Left lung (tissue), 10 donors: Measurements from ENCODE around the gene PITPNM3. TPM values are rescaled to one million over a fixed set of nuclear protein-coding genes. Genes with fewer than 3 reads are reported as not detected.
A peak's percentile ranks its signal among the peaks of the same experiment; 100 is the strongest.

Source experiments
- ATAC-seq: fragments of 200-7000 bp; cut with Tn5 transposase; one replicate; pipeline ENCODE4 v1.9.1; 2020; ENCODE audit warnings: moderate library complexity
- DNase-seq, 4 donors: peaks; one replicate each; pipeline ENCODE4 v3.0.0-alpha.2; 2013 to 2020
- H3K27ac ChIP-seq, 2 donors: fragments of 200-600 bp; sonication (generic) in 1 of 2; one replicate each; pipeline versions ENCODE4 v1.5.0 to v1.8.0; 2020 to 2021
- H3K27me3 ChIP-seq, 2 donors: fragments of 200-600 bp; sonication (generic) in 1 of 2; one replicate each; pipeline versions ENCODE4 v1.5.0 to v1.8.0; 2020 to 2021
- H3K36me3 ChIP-seq, 2 donors: fragments of 200-600 bp; sonication (generic) in 1 of 2; one replicate each; pipeline versions ENCODE4 v1.5.0 to v1.8.0; 2020 to 2021
- H3K4me1 ChIP-seq, 2 donors: fragments of 200-600 bp; one replicate each; pipeline ENCODE4 v1.8.0; 2021
- H3K4me3 ChIP-seq, 2 donors: fragments of 200-600 bp; sonication (generic) in 1 of 2; one replicate each; pipeline versions ENCODE4 v1.5.0 to v1.8.0; 2020 to 2021; ENCODE audit warnings: mild to moderate bottlenecking in 1 of 2
- H3K9me3 ChIP-seq, 2 donors: fragments of 200-600 bp; sonication (generic) in 1 of 2; one replicate each; pipeline versions ENCODE4 v1.5.0 to v1.8.0; 2020 to 2021
- intact Hi-C, 2 donors: fragments of 100-400 bp; cut with DNase I; formaldehyde crosslinking; loops; one replicate each; pipeline versions ENCODE4 v1.11.2 to v1.14.2; 2022
- polyA plus RNA-seq, 6 donors: library from polyadenylated mRNA; unstranded; fragments of 120-200 nt; gene quantifications; one replicate each; pipeline ENCODE4 v1.2.1, GENCODE V29; 2013; ENCODE audit not compliant: insufficient read length in 6 of 6
- total RNA-seq, 2 donors: library from RNA; stranded (reverse); fragmentation: NEBNext Ultra II Directional; extraction: Animal tissue kit (Norgen Biotek cat#: 25700); gene quantifications; one replicate each; pipeline ENCODE4 v1.2.1, GENCODE V29; 2021
- TF ChIP-seq, protein P1 (sequence below), 2 donors: fragments of 200-600 bp; sonication (generic) in 1 of 2; IDR thresholded peaks; one replicate each; pipeline versions ENCODE4 v1.5.0 to v1.8.0; 2021; ENCODE audit warnings: antibody characterized with exemption in 2 of 2
- donor health status: DM: no; HTN: yes; CAD: no.
- donor health status: DM: no; HTN: no; CAD: no.

PITPNM3 gene
- total and polyA plus RNA-seq, 8 donors, result 3.6 to 13.8 (median 5.8) TPM

DNA sequence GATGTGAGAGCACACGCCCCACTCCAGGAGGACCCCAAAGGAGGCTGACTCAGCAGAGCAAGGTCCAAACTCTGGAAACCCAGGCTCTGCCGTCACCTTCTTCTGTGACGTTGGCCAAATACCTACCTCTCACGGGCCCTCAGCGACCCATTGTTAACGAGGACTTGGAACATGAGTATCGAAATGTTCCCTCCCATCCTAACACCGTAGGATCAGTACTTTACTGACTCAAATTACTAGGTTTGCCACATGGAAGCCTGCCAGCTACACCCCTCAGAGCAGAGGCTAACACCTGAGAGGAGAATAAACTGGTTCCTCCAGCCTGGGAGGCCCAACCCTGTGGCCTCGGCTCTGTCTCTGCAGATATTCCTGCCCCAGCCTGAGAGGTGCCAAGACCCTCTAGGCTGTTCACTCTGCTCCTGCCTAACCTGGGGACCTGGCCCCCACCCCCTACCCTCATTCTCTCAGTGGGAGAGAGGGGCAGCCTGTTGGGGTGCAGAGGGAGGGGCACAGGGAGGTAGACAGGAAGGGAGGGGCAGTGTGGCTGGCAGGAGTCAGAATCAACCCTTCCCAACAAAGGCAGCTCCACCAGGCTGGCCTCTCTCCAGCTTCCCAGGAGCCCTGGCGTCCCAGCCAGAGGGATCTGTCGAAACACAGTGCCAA is 4.4 kb downstream of the PITPNM3 start:
- Histone ChIP-seq H3K27ac (peak overlapping the region; percentile 71 to 72), H3K9me3 (no peaks in the 10 kb centered on the region), H3K36me3 (no peaks in the 10 kb centered on the region), H3K4me3 (no peak overlapping the region), H3K4me1 (peaks cover 4 to 33% of the 10 kb centered on the region in 2 donors), H3K27me3 (peaks cover 15 to 36% of the 10 kb centered on the region in 2 donors)
- TF ChIP-seq, protein P1, sequence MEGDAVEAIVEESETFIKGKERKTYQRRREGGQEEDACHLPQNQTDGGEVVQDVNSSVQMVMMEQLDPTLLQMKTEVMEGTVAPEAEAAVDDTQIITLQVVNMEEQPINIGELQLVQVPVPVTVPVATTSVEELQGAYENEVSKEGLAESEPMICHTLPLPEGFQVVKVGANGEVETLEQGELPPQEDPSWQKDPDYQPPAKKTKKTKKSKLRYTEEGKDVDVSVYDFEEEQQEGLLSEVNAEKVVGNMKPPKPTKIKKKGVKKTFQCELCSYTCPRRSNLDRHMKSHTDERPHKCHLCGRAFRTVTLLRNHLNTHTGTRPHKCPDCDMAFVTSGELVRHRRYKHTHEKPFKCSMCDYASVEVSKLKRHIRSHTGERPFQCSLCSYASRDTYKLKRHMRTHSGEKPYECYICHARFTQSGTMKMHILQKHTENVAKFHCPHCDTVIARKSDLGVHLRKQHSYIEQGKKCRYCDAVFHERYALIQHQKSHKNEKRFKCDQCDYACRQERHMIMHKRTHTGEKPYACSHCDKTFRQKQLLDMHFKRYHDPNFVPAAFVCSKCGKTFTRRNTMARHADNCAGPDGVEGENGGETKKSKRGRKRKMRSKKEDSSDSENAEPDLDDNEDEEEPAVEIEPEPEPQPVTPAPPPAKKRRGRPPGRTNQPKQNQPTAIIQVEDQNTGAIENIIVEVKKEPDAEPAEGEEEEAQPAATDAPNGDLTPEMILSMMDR (IDR thresholded peaks at IDR 0.05), result no peak
- ATAC-seq (peak; percentile 56), DNase-seq (peak; percentile 62 to 90 (median 80))
- intact Hi-C loops, result no loop called here

DNA sequence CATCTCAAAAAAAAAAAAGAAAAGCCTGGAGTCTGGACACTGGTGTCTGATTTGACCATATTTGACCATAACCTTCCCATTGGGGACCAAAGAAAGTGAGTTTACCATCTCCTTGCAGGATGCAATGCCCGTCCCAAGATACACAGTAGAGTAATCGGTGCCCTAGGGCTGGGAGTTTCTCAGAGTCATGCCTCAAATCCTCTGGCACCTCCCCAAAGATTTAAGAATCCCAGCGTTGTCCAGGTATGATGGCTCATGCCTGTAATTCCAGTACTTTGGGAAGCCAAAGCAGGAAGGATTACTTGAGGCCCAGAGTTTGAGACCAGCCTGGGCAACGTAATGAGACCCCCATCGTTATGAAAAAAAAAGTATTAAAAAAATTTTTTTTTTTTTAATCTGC is 5.0 kb downstream of the PITPNM3 start:
- no peak overlapping the region for H3K4me3 ChIP-seq
- peaks cover 15 to 31% of the 10 kb centered on the region in 2 donors for H3K27me3 ChIP-seq
- TF ChIP-seq, protein P1 (IDR thresholded peaks at IDR 0.05), result no peak
- no peak for DNase-seq
- no peaks in the 10 kb centered on the region for H3K9me3 ChIP-seq
- no peak for ATAC-seq
- intact Hi-C loops, result no loop called here
- peak overlapping the region; percentile 71 to 72 for H3K27ac ChIP-seq
- no peaks in the 10 kb centered on the region for H3K36me3 ChIP-seq
- H3K4me1 ChIP-seq, result peaks cover 4 to 28% of the 10 kb centered on the region in 2 donors

DNA sequence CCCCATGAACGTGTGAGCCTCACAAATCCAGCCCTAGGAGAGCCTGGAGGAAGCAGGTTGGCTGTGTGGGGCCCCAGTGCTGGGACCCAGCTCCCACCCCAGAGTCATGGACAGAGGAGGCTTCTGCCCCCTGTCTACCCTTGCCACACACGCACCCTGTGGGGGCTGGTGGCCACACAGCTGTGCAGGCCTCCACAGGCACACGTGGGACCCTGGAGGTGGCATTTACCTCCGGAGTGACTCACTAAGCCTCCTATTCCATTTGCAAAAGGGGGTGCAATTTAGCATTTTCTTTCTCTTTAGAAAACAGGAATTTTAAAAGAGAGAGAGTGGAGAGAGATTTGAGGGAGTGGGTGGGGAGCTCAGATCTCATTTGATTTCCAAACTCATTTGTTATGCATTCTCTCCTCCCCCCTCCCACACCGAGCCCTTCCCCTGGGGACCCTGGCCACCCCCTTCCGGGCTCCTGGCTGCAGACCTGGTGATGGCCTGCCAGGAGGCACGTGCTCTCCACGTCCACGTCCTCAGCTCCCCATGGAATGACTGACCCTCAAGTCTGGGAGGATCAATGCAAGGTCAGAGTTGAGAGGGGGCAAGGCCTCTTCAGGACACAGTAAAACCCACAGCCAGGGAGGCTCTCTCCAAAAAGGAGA is 6.8 kb downstream of the PITPNM3 start:
- no peaks in the 10 kb centered on the region for H3K36me3 ChIP-seq
- DNase-seq, result peak in 1 of 4 donors; percentile 54
- no peak overlapping the region for H3K4me3 ChIP-seq
- TF ChIP-seq, protein P1 (IDR thresholded peaks at IDR 0.05), result no peak
- H3K9me3 ChIP-seq, result no peaks in the 10 kb centered on the region
- peaks cover 0 to 16% of the 10 kb centered on the region in 2 donors for H3K4me1 ChIP-seq
- peaks cover under 1 to 13% of the 10 kb centered on the region in 2 donors for H3K27me3 ChIP-seq
- no peak for ATAC-seq
- H3K27ac ChIP-seq, result no peak overlapping the region
- intact Hi-C loops, result no loop called here

DNA sequence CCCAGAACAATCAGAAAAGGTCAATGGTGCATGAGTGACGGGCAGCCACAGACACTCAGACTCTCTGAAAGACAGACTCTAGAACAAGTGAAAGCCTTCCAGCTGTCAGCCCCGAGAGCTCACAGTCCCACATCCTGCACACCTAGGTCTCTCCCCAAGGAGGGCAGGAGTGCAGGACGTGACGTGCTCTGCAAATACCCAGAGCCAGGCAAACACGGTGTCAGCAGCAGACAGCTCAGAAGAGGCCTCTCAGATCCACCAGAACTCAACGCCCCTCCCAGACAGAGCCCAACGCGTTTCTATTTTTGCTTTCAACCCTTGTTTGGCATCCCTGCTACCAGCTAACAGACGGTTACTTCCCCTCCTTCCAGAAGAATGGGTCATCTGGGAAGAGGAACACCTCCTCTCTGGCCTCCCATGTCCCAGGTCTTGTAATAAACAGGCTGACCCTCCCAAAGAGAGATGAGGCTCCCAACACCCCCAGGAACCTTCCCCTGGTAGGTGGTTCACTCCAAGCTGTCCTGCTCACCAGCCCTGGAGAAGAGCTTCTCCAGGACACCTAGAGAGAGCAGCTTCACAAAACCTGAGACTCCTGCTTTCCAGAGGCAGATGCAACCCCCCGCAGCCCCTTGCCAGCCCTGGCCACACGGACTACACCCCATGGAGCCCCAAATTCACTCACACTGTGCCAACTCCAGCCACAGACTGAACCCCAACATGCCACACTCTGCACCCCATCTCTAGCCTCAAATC is 7.6 kb downstream of the PITPNM3 start:
- DNase-seq, result peak in 3 of 4 donors; percentile 17 to 56 (median 46)
- intact Hi-C loops, result no loop called here
- Histone ChIP-seq H3K36me3 (no peaks in the 10 kb centered on the region), H3K27ac (no peak overlapping the region), H3K4me3 (no peak overlapping the region), H3K4me1 (peaks cover 0 to 16% of the 10 kb centered on the region in 2 donors), H3K27me3 (peaks cover 0 to 5% of the 10 kb centered on the region in 2 donors), H3K9me3 (no peaks in the 10 kb centered on the region)
- TF ChIP-seq, protein P1 (IDR thresholded peaks at IDR 0.05), result no peak
- peak; percentile 63 for ATAC-seq

DNA sequence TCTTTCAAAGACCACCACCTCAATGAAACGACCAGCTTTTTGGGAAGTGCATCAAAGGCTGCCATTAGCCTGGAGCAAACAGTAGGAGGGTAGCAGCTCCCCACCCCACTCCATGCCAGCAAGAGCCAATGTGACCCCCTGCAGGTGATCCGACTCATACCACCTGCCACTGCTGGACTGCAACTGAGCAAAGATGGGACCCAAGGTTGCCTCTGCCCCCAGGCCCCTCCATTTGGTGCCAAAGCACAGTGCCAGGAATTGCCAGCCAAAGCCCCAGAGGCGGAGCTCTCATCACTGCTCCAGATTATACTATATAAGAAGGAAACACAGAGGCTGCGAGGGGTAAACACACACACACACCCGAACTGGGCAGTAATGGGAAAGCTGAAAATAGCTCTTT is 8.3 kb downstream of the PITPNM3 start:
- H3K4me1 ChIP-seq, result peaks cover 0 to 16% of the 10 kb centered on the region in 2 donors
- H3K27me3 ChIP-seq, result no peaks in the 10 kb centered on the region
- TF ChIP-seq, protein P1 (IDR thresholded peaks at IDR 0.05), result no peak
- intact Hi-C loops, result no loop called here
- no peak overlapping the region for H3K27ac ChIP-seq
- H3K9me3 ChIP-seq, result no peaks in the 10 kb centered on the region
- peak in 1 of 4 donors; percentile 17 for DNase-seq
- no peak overlapping the region for H3K4me3 ChIP-seq
- H3K36me3 ChIP-seq, result no peaks in the 10 kb centered on the region
- no peak for ATAC-seq
